Kidney epithelial cell (primary cell): Measurements from ENCODE around the gene SNTG2. TPM values are rescaled to one million over a fixed set of nuclear protein-coding genes. Genes with fewer than 3 reads are reported as not detected.

ENCODE experiments used
- DNase-seq: peaks from one replicate; pipeline ENCODE4 v3.0.0-alpha.2; 2010; ENCODE audit warnings: low read depth
- H3K27me3 ChIP-seq: 2 replicates; pipeline ENCODE4 v1.6.0; 2011; ENCODE audit warnings: low read length; ENCODE audit not compliant: control insufficient read depth, insufficient read depth
- H3K36me3 ChIP-seq: 2 replicates; pipeline ENCODE4 v1.5.1; 2011; ENCODE audit warnings: low read length; ENCODE audit not compliant: control insufficient read depth, insufficient read depth
- H3K4me3 ChIP-seq: 2 replicates; pipeline ENCODE4 v1.5.1; 2011; ENCODE audit warnings: low read depth, mild to moderate bottlenecking, control low read depth, low read length
- CTCF ChIP-seq: IDR thresholded peaks from 2 replicates; pipeline ENCODE4 v1.5.1; 2011; ENCODE audit warnings: mild to moderate bottlenecking, moderate library complexity, low read length, control low read depth, inconsistent platforms; ENCODE audit not compliant: insufficient read depth, poor library complexity, severe bottlenecking
- total RNA-seq: library from RNA; depleted of rRNA; stranded (reverse); fragments of >200 nt; gene quantifications from 2 replicates; pipeline ENCODE4 v1.2.3, GENCODE V29; 2015

SNTG2 gene
- total RNA-seq, 1 donor from 2014 or later: 0.38 TPM

- Histone ChIP-seq H3K4me3 (no peak overlapping the region), H3K36me3 (no peaks in the 10 kb centered on the region), H3K27me3 (no peaks in the 10 kb centered on the region)
- TF ChIP-seq CTCF: no peak
- DNase-seq: no peak
These were observed 452.9 kb downstream of the SNTG2 start for GRCh38 chr2:1403565-1403964.

GRCh38 chr2:1405124-1405523, 454.5 kb downstream of the SNTG2 start:
- DNase-seq: no peak
- Histone ChIP-seq H3K27me3 (no peaks in the 10 kb centered on the region), H3K36me3 (no peaks in the 10 kb centered on the region), H3K4me3 (no peak overlapping the region)
- no peak for TF ChIP-seq CTCF

- Histone ChIP-seq H3K27me3 (no peaks in the 10 kb centered on the region), H3K36me3 (no peaks in the 10 kb centered on the region), H3K4me3 (no peak overlapping the region)
- no peak for TF ChIP-seq CTCF
- no peak for DNase-seq
These were observed 455.3 kb downstream of the SNTG2 start for GRCh38 chr2:1405967-1406366.

GRCh38 chr2:1406434-1406833, 455.8 kb downstream of the SNTG2 start:
- no peak overlapping the region for H3K4me3 ChIP-seq
- H3K36me3 ChIP-seq: no peaks in the 10 kb centered on the region
- H3K27me3 ChIP-seq: no peaks in the 10 kb centered on the region
- DNase-seq: no peak
- TF ChIP-seq CTCF: no peak

- H3K4me3 ChIP-seq: no peak overlapping the region
- H3K36me3 ChIP-seq: no peaks in the 10 kb centered on the region
- no peak for TF ChIP-seq CTCF
- H3K27me3 ChIP-seq: no peaks in the 10 kb centered on the region
- no peak for DNase-seq
These were observed 457.5 kb downstream of the SNTG2 start for GRCh38 chr2:1407950-1408675.

- Histone ChIP-seq H3K27me3 (no peaks in the 10 kb centered on the region), H3K36me3 (no peaks in the 10 kb centered on the region), H3K4me3 (no peak within 1 kb of the TSS)
- DNase-seq: no peak
- TF ChIP-seq CTCF: no peak
These were observed 462.6 kb downstream of the SNTG2 start, which contains the start of gene TPO for GRCh38 chr2:1413156-1413710. TSS of gene TPO (plus strand) at chr2:1413463. CDS start at chr2:1414409, 946 bp downstream.
